Stimulated activated CD8-positive, alpha-beta memory T cell treated with anti-CD3 and anti-CD28 coated beads, Interleukin-7, amount 100 ng/mL, for 1 hour (primary cell): Measurements from ENCODE around the gene SEC11C.
"Not testable (repeated sequence)": the region's sequence is repeated elsewhere in the genome, so short reads cannot be mapped to it uniquely, and the experiment has no call there.

Source experiments
- DNase-seq, 2 donors: peaks; one replicate each; pipeline ENCODE4 v3.0.0-alpha.2; 2020; ENCODE audit warnings: low read depth in 2 of 2

Gene SEC11C

DNA sequence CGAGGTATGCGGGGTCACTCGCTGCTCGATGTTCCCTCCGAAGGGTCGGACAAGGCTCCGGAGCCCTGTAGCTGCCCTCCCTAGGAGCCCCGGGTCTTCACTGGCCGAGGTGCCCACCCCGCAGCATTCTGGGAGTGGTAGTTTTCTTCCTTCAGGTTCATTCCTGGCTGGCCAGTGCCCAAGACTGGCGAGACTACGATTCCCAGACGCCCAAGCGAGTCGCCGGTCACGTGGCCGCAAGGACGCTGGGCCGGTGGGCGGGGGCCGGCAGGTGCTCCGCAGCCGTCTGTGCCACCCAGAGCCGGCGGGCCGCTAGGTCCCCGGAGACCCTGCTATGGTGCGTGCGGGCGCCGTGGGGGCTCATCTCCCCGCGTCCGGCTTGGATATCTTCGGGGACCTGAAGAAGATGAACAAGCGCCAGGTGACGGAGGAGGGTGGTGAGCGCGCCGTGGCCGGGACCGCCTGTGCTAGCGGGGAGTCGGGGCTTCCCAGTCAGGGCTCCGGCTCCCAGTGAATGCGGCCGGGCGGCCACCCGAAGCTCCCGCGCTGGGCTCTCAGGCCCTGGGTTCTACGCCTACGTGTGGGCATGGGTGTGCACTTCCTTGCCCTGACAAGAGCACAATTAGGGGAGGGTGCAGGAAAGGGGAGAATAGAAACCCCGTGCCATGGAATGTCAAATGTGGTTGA is at the start of gene SEC11C:
TSS of gene SEC11C (plus strand) at position 270 of the 687 bp plus-strand sequence. CDS start at position 335, 65 bp downstream.
- DNase-seq, result peak; percentile 88 to 89

GRCh38 chr18:59090966-59091603 is 48.6 kb upstream of the SEC11C start:
- DNase-seq, result no peak

GRCh38 chr18:59093668-59094067 is 46.0 kb upstream of the SEC11C start:
- DNase-seq, result no peak

GRCh38 chr18:59094569-59094968 is 45.1 kb upstream of the SEC11C start:
- no peak for DNase-seq

DNA sequence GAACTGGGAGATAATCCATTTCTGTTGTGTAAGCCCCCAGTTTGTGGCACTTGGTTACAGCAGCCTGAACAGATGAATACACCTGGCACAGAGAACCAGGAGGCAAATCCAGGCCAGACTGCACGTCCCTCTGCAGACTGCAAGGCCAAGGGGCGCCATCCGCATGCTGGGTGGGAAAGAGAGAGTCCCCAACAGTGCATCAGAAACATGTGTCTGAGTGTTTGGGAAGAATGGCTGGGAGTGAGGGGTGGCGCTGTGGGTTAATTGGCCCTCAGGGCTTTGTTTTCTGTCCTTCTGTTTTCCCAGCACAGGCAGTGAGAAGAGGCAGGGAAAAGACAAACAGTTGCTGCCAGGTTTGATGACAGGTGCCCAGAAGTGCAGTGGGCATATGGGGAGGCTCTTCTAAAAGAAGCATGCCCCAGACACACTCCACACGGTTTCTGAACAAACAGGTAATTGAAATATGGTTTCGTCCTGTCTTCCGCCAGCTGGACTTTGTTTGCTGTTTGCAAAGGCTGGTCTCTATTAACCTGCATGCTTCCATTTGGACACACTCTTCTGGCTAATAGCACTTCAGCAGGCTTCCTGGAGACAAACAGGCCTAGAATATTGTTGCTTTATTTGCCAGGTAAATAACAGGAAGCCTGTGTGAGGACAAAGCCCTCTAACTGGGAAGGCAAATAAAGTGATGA is 43.4 kb upstream of the SEC11C start:
- DNase-seq, result no peak

DNA sequence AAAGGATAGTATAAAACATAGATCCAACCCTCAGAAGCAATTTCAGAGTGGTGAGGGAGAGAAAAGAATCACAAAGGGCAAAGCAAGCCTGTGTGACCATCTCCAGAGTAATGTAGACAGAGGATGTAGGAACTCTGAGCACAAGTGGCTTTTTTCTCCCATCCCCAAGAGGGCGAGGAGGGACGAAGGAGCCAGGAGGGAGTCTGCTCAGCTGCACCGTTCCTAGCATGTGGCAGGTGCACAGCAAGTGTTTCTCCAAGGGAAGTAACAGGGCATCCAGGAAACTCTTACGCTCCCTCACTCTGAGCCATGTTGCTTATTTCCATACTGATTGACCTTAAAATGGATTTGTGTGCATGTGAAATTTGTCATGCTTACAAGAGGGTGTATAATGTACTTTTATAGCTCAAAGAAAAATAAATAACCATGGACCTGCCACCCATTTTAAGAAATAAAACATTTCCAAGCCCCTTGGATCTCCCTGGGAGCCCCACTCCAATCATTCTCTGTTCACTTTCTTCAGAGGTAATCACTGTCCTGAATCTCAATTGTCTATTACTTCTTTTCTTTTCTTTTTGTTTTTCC is 37.8 kb upstream of the SEC11C start:
- no peak for DNase-seq

DNA sequence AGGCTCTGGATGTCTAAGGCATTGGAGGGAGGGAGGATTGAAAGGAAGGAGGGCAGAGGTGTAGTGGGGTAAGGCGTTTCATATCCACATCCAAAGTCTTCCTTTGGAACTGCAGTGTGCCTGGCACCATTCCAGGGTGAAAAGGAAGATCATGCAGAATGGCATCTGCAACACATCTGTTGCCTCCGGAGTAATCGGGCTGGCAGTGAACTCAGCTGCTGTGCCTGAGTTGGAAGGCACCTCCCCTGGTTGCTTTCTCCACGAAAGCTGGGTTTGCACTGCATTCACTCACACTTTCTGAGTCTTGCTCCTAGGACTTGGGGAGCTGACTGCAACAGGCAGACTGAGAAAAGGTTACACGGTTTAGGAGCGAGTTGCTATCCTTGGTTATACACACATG is 30.3 kb upstream of the SEC11C start:
- no peak for DNase-seq

- no peak for DNase-seq
Measured at GRCh38 chr18:59114160-59114559, 25.5 kb upstream of the SEC11C start.

- no peak for DNase-seq
Measured at GRCh38 chr18:59123588-59124369, 15.9 kb upstream of the SEC11C start.

DNA sequence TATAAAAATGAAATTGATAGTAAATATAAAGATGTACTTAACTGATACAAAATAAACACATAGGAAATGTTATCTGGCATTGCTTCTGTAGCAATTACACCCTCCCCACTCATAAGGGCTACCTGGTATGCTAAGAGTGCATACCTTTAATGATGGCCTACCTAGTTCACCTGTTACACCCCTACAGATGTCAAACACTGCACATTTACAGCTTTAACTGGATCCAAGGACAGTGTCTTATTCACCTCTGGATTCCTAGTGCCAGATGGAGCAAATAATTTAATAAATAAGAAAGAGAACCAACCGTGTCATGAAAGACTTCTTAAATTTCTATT is 15.3 kb upstream of the SEC11C start:
- DNase-seq, result no peak

GRCh38 chr18:59127047-59127446 is 12.6 kb upstream of the SEC11C start:
- no peak for DNase-seq

DNA sequence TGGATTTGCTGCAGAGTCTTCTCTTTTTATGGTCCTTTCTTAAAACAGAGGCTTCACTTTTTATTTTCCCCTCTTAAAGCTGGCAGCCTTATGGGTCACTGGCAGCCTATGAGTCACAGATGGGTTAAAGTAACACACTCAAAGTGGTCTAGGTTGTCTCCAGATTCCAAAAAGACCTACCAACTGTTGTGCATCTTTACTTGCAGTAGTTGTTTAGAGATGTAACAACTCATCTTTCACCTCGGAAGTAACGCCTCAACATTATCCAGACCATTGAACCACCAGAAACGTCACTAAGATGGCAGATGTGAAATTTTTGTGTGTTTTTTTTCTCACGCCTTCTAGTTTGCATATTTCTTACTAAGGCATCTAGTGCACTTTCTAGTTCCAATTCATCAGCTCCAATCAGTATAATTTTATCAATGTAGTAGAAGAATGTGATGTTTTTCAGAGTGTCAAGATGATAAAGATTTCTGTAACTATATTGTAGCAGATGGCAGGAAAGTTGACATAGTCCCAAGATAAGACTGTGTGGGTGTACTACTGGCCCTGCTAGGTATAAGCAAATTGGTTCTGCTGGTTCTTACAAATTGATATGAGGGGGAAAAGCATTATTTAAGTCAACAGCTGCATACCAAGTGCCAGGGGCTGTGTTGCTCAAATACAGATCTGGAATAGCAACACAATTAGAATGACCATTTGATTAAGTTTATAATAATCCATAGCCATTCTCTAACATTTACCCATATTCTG is 9.6 kb upstream of the SEC11C start:
- no peak for DNase-seq

- no peak for DNase-seq
Measured at GRCh38 chr18:59132810-59133465, 6.7 kb upstream of the SEC11C start.

DNA sequence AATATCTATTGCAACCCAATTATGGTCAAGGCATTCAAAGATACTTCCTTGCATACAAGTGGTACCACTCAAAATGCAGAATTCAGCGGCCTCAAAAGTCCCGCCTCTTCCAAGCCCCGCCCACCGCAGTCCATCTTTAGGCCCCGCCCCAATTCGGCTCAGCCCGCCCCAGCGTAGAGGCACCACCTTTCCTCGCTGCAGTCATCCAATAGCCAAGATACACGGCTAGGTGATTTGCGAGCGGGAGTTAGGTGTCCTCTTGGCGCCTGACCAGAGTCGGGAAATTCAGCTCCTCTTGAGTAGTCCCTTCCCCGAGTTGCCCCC is 431 bp upstream of the SEC11C start:
- peak; percentile 82 to 88 for DNase-seq

GRCh38 chr18:59140302-59140885 is 710 bp downstream of the SEC11C start:
- peak in 1 of 2 donors; percentile 14 for DNase-seq

- DNase-seq, result no peak
Measured at GRCh38 chr18:59141294-59142068, 1.8 kb downstream of the SEC11C start.

DNA sequence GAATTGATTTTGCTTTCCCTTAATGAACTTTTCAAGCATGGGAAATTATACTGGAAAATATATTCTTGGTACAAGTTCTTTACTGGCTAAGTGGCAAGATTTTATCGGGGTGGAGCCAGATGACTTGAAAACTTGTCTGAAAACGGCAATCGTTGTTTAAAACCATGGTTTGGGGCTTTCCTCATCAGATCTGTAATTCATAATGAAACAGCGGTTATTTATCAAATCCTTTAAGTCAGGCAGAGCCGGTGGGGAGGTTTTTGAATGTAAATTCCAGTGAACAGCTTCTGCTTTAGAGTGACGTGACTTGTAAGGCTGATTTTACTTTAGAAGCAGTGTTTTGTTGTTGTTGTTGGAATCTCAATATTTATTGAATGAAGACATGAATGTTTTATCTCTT is 2.6 kb downstream of the SEC11C start:
- no peak for DNase-seq

DNA sequence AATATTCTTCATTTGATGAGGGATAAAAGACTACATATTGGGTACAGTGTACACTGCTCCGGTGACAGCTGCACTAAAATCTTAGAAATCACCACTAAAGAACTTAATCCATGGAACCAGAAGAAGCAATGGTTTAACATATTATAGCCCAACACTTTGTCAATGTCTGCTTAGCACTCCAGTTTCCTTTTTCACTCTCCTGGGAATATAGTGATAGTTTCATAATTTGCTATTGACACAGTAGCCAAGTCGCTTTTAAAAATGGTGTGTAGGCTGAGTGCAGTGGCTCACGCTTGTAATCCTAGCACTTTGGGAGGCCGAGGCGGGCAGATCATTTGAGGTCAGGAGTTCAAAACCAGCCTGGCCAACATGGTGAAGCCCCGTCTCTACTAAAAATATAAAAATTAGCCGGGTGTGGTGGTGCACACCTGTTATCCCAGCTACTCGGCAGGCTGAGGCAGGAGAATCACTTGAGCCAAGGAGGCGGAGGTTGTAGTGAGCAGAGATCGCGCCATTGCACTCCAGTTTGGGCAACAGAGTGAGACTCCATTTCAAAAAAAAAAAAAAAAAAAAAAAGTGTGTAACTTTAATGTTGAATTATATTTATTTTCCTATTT is 3.2 kb downstream of the SEC11C start:
- not testable (repeated sequence) for DNase-seq

GRCh38 chr18:59143441-59143840 is 3.8 kb downstream of the SEC11C start:
- DNase-seq, result no peak
